SK-N-SH (cell line): Measurements from ENCODE around the gene MCF2L2. TPM values are rescaled to one million over a fixed set of nuclear protein-coding genes. Genes with fewer than 3 reads are reported as not detected.

Experiments
- CTCF ChIA-PET: fragments of 300-600, 350-600 bp; formaldehyde crosslinking; extraction: SDS; loops from one replicate; lab custom pipeline; 2021; lab: Yijun Ruan, JAX
- POLR2A ChIA-PET: fragments of 350-600 bp; sonication (Branson Sonifier 250); formaldehyde crosslinking; extraction: SDS; loops from one replicate; lab custom pipeline; 2020; ENCODE audit warnings: antibody characterized with exemption, inconsistent platforms; lab: Yijun Ruan, JAX
- DNase-seq: peaks from one replicate; pipeline ENCODE4 v3.0.0; 2012
- H2AFZ ChIP-seq: fragments of 200-600 bp; sonication (generic); 2 replicates; pipeline ENCODE4 v1.8.1; 2016; ENCODE audit warnings: antibody characterized with exemption, mild to moderate bottlenecking, low read depth
- H3F3A ChIP-seq: fragments of 200-600 bp; sonication (generic); replicated peaks from 2 replicates; pipeline ENCODE3; 2016; ENCODE audit warnings: antibody characterized with exemption, mild to moderate bottlenecking; ENCODE audit not compliant: insufficient read depth
- H3K27ac ChIP-seq, 2 experiments: fragments of 200-500 bp in 1 of 2; fragments of 200-600 bp in 1 of 2; sonication (Bioruptor generic) in 1 of 2; sonication (generic), shearing (Covaris generic) in 1 of 2; 2 replicates each; pipeline versions ENCODE4 v1.5.1 to v1.6.1; 2014 to 2016; ENCODE audit warnings: low read depth in 2 of 2, inconsistent platforms in 1 of 2, low read length in 1 of 2, mild to moderate bottlenecking in 1 of 2, mixed read lengths in 1 of 2
- H3K27me3 ChIP-seq: fragments of 200-600 bp; sonication (generic), shearing (Covaris generic); 2 replicates; pipeline ENCODE4 v1.6.1; 2016; ENCODE audit warnings: mixed run types; ENCODE audit not compliant: insufficient read depth
- H3K36me3 ChIP-seq, 2 experiments: fragments of 200-500 bp in 1 of 2; fragments of 200-600 bp in 1 of 2; sonication (Bioruptor generic) in 1 of 2; sonication (generic) in 1 of 2; replicated peaks in 1 of 2; 2 replicates each; pipeline versions ENCODE3 to v1.5.1; 2014 to 2016; ENCODE audit warnings: low read length in 1 of 2, mild to moderate bottlenecking in 1 of 2; ENCODE audit not compliant: insufficient read depth in 2 of 2, control insufficient read depth in 1 of 2
- H3K4me1 ChIP-seq, 2 experiments: fragments of 200-500 bp in 1 of 2; fragments of 200-600 bp in 1 of 2; sonication (Bioruptor generic) in 1 of 2; sonication (generic), shearing (Covaris generic) in 1 of 2; 2 replicates each; pipeline versions ENCODE4 v1.5.1 to v1.6.1; 2014 to 2016; ENCODE audit warnings: low read depth in 1 of 2, low read length in 1 of 2, mixed run types in 1 of 2; ENCODE audit not compliant: insufficient read depth in 2 of 2, control insufficient read depth in 1 of 2
- H3K4me2 ChIP-seq: fragments of 200-600 bp; sonication (generic), shearing (Covaris generic); 2 replicates; pipeline ENCODE4 v1.6.1; 2017; ENCODE audit warnings: mixed run types
- H3K4me3 ChIP-seq, 2 experiments: fragments of 200-500 bp in 1 of 2; fragments of 200-600 bp in 1 of 2; sonication (Bioruptor generic) in 1 of 2; sonication (generic), shearing (Covaris generic) in 1 of 2; 2 replicates each; pipeline versions ENCODE4 v1.5.1 to v1.8.1; 2014 to 2016; ENCODE audit warnings: low read depth in 2 of 2, inconsistent platforms in 1 of 2, low read length in 1 of 2, mild to moderate bottlenecking in 1 of 2, mixed read lengths in 1 of 2, moderate library complexity in 1 of 2
- H3K79me2 ChIP-seq: fragments of 200-600 bp; sonication (generic); 2 replicates; pipeline ENCODE4 v1.8.1; 2017; ENCODE audit warnings: mild to moderate bottlenecking; ENCODE audit not compliant: insufficient read depth
- H3K9ac ChIP-seq: fragments of 200-600 bp; sonication (generic); 2 replicates; pipeline ENCODE4 v1.6.1; 2017; ENCODE audit warnings: mixed run types
- H3K9me2 ChIP-seq: fragments of 200-600 bp; sonication (generic); 2 replicates; pipeline ENCODE4 v1.6.1; 2017; ENCODE audit warnings: mixed run types
- H3K9me3 ChIP-seq: fragments of 200-600 bp; sonication (generic); 2 replicates; pipeline ENCODE4 v1.6.1; 2017; ENCODE audit warnings: mixed run types, mild to moderate bottlenecking, moderate library complexity
- H4K20me1 ChIP-seq: fragments of 200-600 bp; sonication (generic); 2 replicates; pipeline ENCODE4 v1.6.1; 2017; ENCODE audit warnings: mild to moderate bottlenecking, mixed run types; ENCODE audit not compliant: insufficient read depth
- ELF1 ChIP-seq: IDR thresholded peaks from 2 replicates; pipeline ENCODE4 v1.4.0; 2012
- FOXJ3 ChIP-seq: sonication (generic); formaldehyde crosslinking; IDR thresholded peaks from 2 replicates; pipeline ENCODE4 v1.5.1; 2020; ENCODE audit warnings: mild to moderate bottlenecking, missing genetic modification reagents
- NFIC ChIP-seq: IDR thresholded peaks from 2 replicates; pipeline ENCODE4 v1.4.0; 2012; ENCODE audit warnings: borderline replicate concordance
- NRF1 ChIP-seq: IDR thresholded peaks from 2 replicates; pipeline ENCODE4 v1.6.1; 2012; ENCODE audit warnings: low read depth, mild to moderate bottlenecking, low read length
- RAD21 ChIP-seq: IDR thresholded peaks from 2 replicates; pipeline ENCODE4 v1.6.1; 2012; ENCODE audit warnings: mild to moderate bottlenecking, low read length
- RFX5 ChIP-seq: IDR thresholded peaks from 2 replicates; pipeline ENCODE4 v1.6.1; 2012; ENCODE audit warnings: mild to moderate bottlenecking, improper control_type of control experiment, low read length
- SMC3 ChIP-seq: IDR thresholded peaks from 2 replicates; pipeline ENCODE4 v1.6.1; 2012; ENCODE audit warnings: low read depth, low read length, improper control_type of control experiment
- TAF1 ChIP-seq: IDR thresholded peaks from 2 replicates; pipeline ENCODE4 v1.6.1; 2012; ENCODE audit warnings: low read depth, mild to moderate bottlenecking, low read length, moderate library complexity, borderline replicate concordance
- YY1 ChIP-seq: IDR thresholded peaks from 2 replicates; pipeline ENCODE4 v1.4.0; 2012; ENCODE audit warnings: low read depth, mild to moderate bottlenecking
- WGBS: methylation state at CpG from one replicate; pipeline ENCODE4 v1.1.6; 2017; ENCODE audit warnings: low lambda C conversion rate; 5-methylcytosine and 5-hydroxymethylcytosine counted together
- polyA plus RNA-seq, 3 experiments: library from polyadenylated mRNA; depleted of rRNA; stranded (reverse); fragments of >200 nt; gene quantifications; 2 replicates each; pipeline ENCODE4 v1.2.3, GENCODE V29; 2012
- TF ChIP-seq, protein P1 (sequence below): fragments of 200-600 bp; sonication (generic); IDR thresholded peaks from 2 replicates; pipeline ENCODE4 v1.6.1; 2017; ENCODE audit warnings: antibody characterized with exemption, mild to moderate bottlenecking, moderate library complexity
- TF ChIP-seq, protein P2 (sequence below): fragments of 150-350 bp; IDR thresholded peaks from 2 replicates; pipeline ENCODE4 v1.6.1; 2016; ENCODE audit warnings: mild to moderate bottlenecking, low read depth, low read length
- TF ChIP-seq, protein P3 (sequence below): fragments of 150-350 bp; IDR thresholded peaks from 2 replicates; pipeline ENCODE4 v1.6.1; 2017; ENCODE audit warnings: antibody characterized with exemption, low read length, low read depth, borderline replicate concordance
- TF ChIP-seq, protein P4 (sequence below): IDR thresholded peaks from 2 replicates; pipeline ENCODE4 v1.4.0; 2012; ENCODE audit warnings: low read depth, borderline replicate concordance
- TF ChIP-seq, protein P5 (sequence below): IDR thresholded peaks from 2 replicates; pipeline ENCODE4 v1.4.0; 2012; ENCODE audit warnings: low read depth

MCF2L2 gene
- polyA plus RNA-seq, 1 of the 3 experiments (the other 2 are of a cell fraction): 0.56 TPM

DNA sequence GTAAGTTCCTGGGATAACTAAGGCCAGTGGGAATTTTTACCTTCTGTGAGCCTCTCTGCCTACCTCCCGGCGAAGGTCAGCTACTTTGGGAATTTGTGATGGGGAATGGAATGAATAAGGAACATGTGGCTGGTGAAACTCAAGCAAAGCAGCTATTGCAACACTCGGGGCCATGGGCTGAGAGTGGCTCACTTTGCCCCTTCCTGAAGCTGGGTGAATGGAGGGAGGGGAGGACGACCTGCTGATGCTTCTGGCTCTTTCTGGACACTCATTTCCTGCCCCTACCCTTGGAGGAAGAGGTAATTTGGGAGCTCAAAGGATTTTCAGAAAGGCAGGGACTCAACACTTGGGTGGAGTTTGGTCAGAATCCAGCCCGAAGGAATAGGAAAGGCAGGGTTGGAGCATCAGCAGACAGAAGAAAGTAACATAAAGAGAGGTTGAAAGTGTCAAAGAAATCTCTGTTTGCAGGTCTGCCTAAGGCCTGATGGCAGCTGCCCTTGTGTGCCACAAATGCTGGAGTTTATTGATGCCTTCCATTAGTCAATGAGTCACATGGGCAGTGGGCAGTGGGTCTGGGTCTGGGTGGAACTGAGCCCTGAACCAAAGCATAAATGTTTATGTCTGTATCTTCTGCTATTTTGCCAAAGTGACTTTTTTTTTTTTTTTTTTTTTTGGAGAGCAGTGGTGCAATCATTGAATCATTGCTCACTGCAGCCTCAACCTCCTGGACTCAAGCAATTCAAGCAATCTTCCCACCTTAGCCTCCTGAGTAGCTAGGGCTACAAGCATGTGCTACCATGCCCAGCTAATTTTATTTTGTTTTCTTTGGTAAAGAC lies 278.3 kb downstream of the MCF2L2 start:
- DNase-seq: no peak
- H3K4me1 ChIP-seq: no peaks in the 10 kb centered on the region
- H3K9ac ChIP-seq: no peak overlapping the region
- no peaks in the 10 kb centered on the region for H3K79me2 ChIP-seq
- H3F3A ChIP-seq: peaks cover 6% of the 10 kb centered on the region
- no peaks in the 10 kb centered on the region for H3K27me3 ChIP-seq
- no peaks in the 10 kb centered on the region for H3K9me3 ChIP-seq
- H2AFZ ChIP-seq: no peak overlapping the region
- no peak overlapping the region for H3K4me3 ChIP-seq
- TF ChIP-seq RAD21: no peak
- no peak for TF ChIP-seq NRF1
- TF ChIP-seq, protein P1, sequence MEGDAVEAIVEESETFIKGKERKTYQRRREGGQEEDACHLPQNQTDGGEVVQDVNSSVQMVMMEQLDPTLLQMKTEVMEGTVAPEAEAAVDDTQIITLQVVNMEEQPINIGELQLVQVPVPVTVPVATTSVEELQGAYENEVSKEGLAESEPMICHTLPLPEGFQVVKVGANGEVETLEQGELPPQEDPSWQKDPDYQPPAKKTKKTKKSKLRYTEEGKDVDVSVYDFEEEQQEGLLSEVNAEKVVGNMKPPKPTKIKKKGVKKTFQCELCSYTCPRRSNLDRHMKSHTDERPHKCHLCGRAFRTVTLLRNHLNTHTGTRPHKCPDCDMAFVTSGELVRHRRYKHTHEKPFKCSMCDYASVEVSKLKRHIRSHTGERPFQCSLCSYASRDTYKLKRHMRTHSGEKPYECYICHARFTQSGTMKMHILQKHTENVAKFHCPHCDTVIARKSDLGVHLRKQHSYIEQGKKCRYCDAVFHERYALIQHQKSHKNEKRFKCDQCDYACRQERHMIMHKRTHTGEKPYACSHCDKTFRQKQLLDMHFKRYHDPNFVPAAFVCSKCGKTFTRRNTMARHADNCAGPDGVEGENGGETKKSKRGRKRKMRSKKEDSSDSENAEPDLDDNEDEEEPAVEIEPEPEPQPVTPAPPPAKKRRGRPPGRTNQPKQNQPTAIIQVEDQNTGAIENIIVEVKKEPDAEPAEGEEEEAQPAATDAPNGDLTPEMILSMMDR: no peak
- no peak for TF ChIP-seq RFX5
- no peak for TF ChIP-seq NFIC
- no peak for TF ChIP-seq YY1
- TF ChIP-seq, protein P2, sequence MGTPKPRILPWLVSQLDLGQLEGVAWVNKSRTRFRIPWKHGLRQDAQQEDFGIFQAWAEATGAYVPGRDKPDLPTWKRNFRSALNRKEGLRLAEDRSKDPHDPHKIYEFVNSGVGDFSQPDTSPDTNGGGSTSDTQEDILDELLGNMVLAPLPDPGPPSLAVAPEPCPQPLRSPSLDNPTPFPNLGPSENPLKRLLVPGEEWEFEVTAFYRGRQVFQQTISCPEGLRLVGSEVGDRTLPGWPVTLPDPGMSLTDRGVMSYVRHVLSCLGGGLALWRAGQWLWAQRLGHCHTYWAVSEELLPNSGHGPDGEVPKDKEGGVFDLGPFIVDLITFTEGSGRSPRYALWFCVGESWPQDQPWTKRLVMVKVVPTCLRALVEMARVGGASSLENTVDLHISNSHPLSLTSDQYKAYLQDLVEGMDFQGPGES: no peak
- TF ChIP-seq, protein P3, sequence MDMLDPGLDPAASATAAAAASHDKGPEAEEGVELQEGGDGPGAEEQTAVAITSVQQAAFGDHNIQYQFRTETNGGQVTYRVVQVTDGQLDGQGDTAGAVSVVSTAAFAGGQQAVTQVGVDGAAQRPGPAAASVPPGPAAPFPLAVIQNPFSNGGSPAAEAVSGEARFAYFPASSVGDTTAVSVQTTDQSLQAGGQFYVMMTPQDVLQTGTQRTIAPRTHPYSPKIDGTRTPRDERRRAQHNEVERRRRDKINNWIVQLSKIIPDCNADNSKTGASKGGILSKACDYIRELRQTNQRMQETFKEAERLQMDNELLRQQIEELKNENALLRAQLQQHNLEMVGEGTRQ: no peak
- TF ChIP-seq SMC3: no peak
- no peak for TF ChIP-seq FOXJ3 (CRISPR knock-in tag)
- TF ChIP-seq ELF1: no peak
- TF ChIP-seq, protein P4, sequence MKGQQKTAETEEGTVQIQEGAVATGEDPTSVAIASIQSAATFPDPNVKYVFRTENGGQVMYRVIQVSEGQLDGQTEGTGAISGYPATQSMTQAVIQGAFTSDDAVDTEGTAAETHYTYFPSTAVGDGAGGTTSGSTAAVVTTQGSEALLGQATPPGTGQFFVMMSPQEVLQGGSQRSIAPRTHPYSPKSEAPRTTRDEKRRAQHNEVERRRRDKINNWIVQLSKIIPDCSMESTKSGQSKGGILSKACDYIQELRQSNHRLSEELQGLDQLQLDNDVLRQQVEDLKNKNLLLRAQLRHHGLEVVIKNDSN: no peak
- TF ChIP-seq, protein P5, sequence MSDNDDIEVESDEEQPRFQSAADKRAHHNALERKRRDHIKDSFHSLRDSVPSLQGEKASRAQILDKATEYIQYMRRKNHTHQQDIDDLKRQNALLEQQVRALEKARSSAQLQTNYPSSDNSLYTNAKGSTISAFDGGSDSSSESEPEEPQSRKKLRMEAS: no peak
- no peak for TF ChIP-seq TAF1
- WGBS: 39% methylated on average over 5 of the region's 5 CpGs
- H4K20me1 ChIP-seq: no peaks in the 10 kb centered on the region
- no peak overlapping the region for H3K27ac ChIP-seq
- no peaks in the 10 kb centered on the region for H3K9me2 ChIP-seq
- H3K36me3 ChIP-seq: no peaks in the 10 kb centered on the region
- CTCF ChIA-PET: no interaction called here
- POLR2A ChIA-PET: no interaction called here
- H3K4me2 ChIP-seq: no peak overlapping the region
